Endodermal cell (in vitro differentiated cells): Measurements from ENCODE around the gene CR1L. TPM values are rescaled to one million over a fixed set of nuclear protein-coding genes. Genes with fewer than 3 reads are reported as not detected.

Source experiments
- DNase-seq: peaks from one replicate; pipeline ENCODE4 v3.0.0-alpha.2; 2017
- H3K27ac ChIP-seq: 2 replicates; pipeline ENCODE4 v1.5.1; 2013; ENCODE audit warnings: mild to moderate bottlenecking, low read depth, low read length, moderate library complexity
- H3K27me3 ChIP-seq: 2 replicates; pipeline ENCODE4 v1.6.1; 2013; ENCODE audit warnings: mild to moderate bottlenecking, low read length, moderate library complexity; ENCODE audit not compliant: insufficient read depth, control insufficient read depth, poor library complexity, severe bottlenecking
- H3K36me3 ChIP-seq: 2 replicates; pipeline ENCODE4 v1.7.0; 2013; ENCODE audit warnings: mild to moderate bottlenecking, low read length, moderate library complexity; ENCODE audit not compliant: control insufficient read depth, insufficient read depth
- H3K4me1 ChIP-seq: one replicate; pipeline ENCODE4 v1.7.0; 2013; ENCODE audit warnings: low read length; ENCODE audit not compliant: control insufficient read depth, insufficient read depth
- H3K4me3 ChIP-seq: 2 replicates; pipeline ENCODE4 v1.5.1; 2013; ENCODE audit warnings: mild to moderate bottlenecking, low read length, moderate library complexity
- H3K9ac ChIP-seq: 2 replicates; pipeline ENCODE4 v1.6.1; 2013; ENCODE audit warnings: mild to moderate bottlenecking, low read length, moderate library complexity; ENCODE audit not compliant: poor library complexity, severe bottlenecking; ENCODE audit errors: extremely low read depth
- H3K9me3 ChIP-seq: 2 replicates; pipeline ENCODE4 v1.6.1; 2013; ENCODE audit warnings: mild to moderate bottlenecking, low read length, moderate library complexity; ENCODE audit not compliant: control insufficient read depth
- H3K27ac Mint-ChIP-seq: 2 replicates; pipeline ENCODE4 v1.8.0; 2020; ENCODE audit warnings: mixed read lengths
- H3K27me3 Mint-ChIP-seq: 2 replicates; pipeline ENCODE4 v1.8.0; 2021; ENCODE audit warnings: mild to moderate bottlenecking, mixed read lengths; ENCODE audit not compliant: insufficient read depth
- H3K36me3 Mint-ChIP-seq: 2 replicates; pipeline ENCODE4 v1.8.0; 2020; ENCODE audit warnings: low read depth, mixed read lengths
- H3K4me1 Mint-ChIP-seq: 2 replicates; pipeline ENCODE4 v1.8.0; 2020; ENCODE audit warnings: mixed read lengths
- H3K4me3 Mint-ChIP-seq: 2 replicates; pipeline ENCODE4 v1.8.0; 2020; ENCODE audit warnings: mild to moderate bottlenecking, moderate library complexity, mixed read lengths
- H3K9me3 Mint-ChIP-seq: 2 replicates; pipeline ENCODE4 v1.8.0; 2020; ENCODE audit warnings: mild to moderate bottlenecking, mixed read lengths
- CTCF ChIP-seq: fragments of 200-600 bp; sonication (generic); conservative IDR thresholded peaks from 2 replicates; pipeline ENCODE4 v1.5.0; 2021; ENCODE audit warnings: antibody characterized with exemption, mild to moderate bottlenecking
- WGBS, 2 experiments: methylation state at CpG; one replicate each; pipeline versions ENCODE4 v1.1.5 to v1.1.7; 2013; ENCODE audit warnings: missing lambda C conversion rate in 2 of 2, mixed read lengths in 1 of 2; ENCODE audit not compliant: insufficient coverage in 1 of 2, insufficient read length in 1 of 2; 5-methylcytosine and 5-hydroxymethylcytosine counted together
- total RNA-seq, 2 donors: library from RNA; stranded (reverse); fragmentation: NEBNext Ultra II Directional in 1 of 2; extraction: Animal tissue kit (Norgen Biotek cat#: 25700) in 1 of 2; gene quantifications; 2 replicates in 1 of 2; 3 replicates in 1 of 2; pipeline ENCODE4 v1.2.1, GENCODE V29; 2021

CR1L gene
- total RNA-seq, 2 donors from 2014 or later, result 1.9 TPM; not detected in 1

GRCh38 chr1:207670997-207671396 is 26.1 kb downstream of the CR1L start:
- peaks cover 28% of the 10 kb centered on the region for H3K27me3 Mint-ChIP-seq
- Histone ChIP-seq H3K27ac (no peak overlapping the region), H3K36me3 (no peaks in the 10 kb centered on the region), H3K27me3 (peaks cover 31% of the 10 kb centered on the region), H3K4me1 (no peaks in the 10 kb centered on the region), H3K4me3 (no peak overlapping the region), H3K9ac (no peak overlapping the region), H3K9me3 (peaks cover 11% of the 10 kb centered on the region)
- no peak for DNase-seq
- WGBS, 2 experiments, result 52 to 78% methylated on average over 3 of the region's 3 CpGs
- TF ChIP-seq CTCF, result no peak
- H3K36me3 Mint-ChIP-seq, result no peaks in the 10 kb centered on the region
- H3K27ac Mint-ChIP-seq, result no peak overlapping the region
- H3K9me3 Mint-ChIP-seq, result peaks cover 15% of the 10 kb centered on the region
- H3K4me1 Mint-ChIP-seq, result peaks cover 4% of the 10 kb centered on the region
- H3K4me3 Mint-ChIP-seq, result no peak overlapping the region

- H3K4me1 ChIP-seq, result no peaks in the 10 kb centered on the region
- DNase-seq, result peak; percentile 78
- TF ChIP-seq CTCF, result peak; percentile 89
- no peak overlapping the region for H3K4me3 ChIP-seq
- no peak overlapping the region for H3K27ac ChIP-seq
- no peak overlapping the region for H3K4me3 Mint-ChIP-seq
- H3K27me3 Mint-ChIP-seq, result peaks cover 28% of the 10 kb centered on the region
- peaks cover 31% of the 10 kb centered on the region for H3K27me3 ChIP-seq
- peaks cover 16% of the 10 kb centered on the region for H3K9me3 Mint-ChIP-seq
- WGBS, 2 experiments, result 24 to 33% methylated on average over 3 to 4 of the region's 5 CpGs
- H3K9me3 ChIP-seq, result no peaks in the 10 kb centered on the region
- peaks cover 4% of the 10 kb centered on the region for H3K4me1 Mint-ChIP-seq
- H3K9ac ChIP-seq, result no peak overlapping the region
- H3K27ac Mint-ChIP-seq, result no peak overlapping the region
- H3K36me3 ChIP-seq, result no peaks in the 10 kb centered on the region
- H3K36me3 Mint-ChIP-seq, result peaks cover 2% of the 10 kb centered on the region
Observed at GRCh38 chr1:207672522-207673130, 27.7 kb downstream of the CR1L start.

GRCh38 chr1:207673399-207673798 is 28.5 kb downstream of the CR1L start:
- H3K36me3 ChIP-seq, result no peaks in the 10 kb centered on the region
- Mint-ChIP-seq H3K27ac (no peak overlapping the region), H3K36me3 (peaks cover 2% of the 10 kb centered on the region), H3K4me1 (peaks cover 4% of the 10 kb centered on the region), H3K27me3 (peaks cover 25% of the 10 kb centered on the region), H3K9me3 (peaks cover 16% of the 10 kb centered on the region), H3K4me3 (no peak overlapping the region)
- no peak overlapping the region for H3K4me3 ChIP-seq
- DNase-seq, result no peak
- no peak overlapping the region for H3K9ac ChIP-seq
- no peak overlapping the region for H3K27ac ChIP-seq
- WGBS, 2 experiments, result 72 to 80% methylated on average over 4 to 6 of the region's 6 CpGs
- H3K27me3 ChIP-seq, result peaks cover 31% of the 10 kb centered on the region
- H3K4me1 ChIP-seq, result no peaks in the 10 kb centered on the region
- no peak for TF ChIP-seq CTCF
- H3K9me3 ChIP-seq, result no peaks in the 10 kb centered on the region
